NCI-H2196 treated with DMSO at 0.1 percent for 48 hours (cell line): ENCODE measurements around the gene SH2D3A.
"Not testable (repeated sequence)": the region's sequence is repeated elsewhere in the genome, so short reads cannot be mapped to it uniquely, and the experiment has no call there.

ENCODE experiments used
- DNase-seq: peaks from one replicate; lab custom pipeline; 2025; ENCODE audit not compliant: unreplicated experiment; lab: John Stamatoyannopoulos, UW

SH2D3A gene

GRCh38 chr19:6767357-6768235 is at the start of gene SH2D3A:
SH2D3A (minus strand) TSS chr19:6767435; CDS start chr19:6763748, 3,687 bp downstream.
- DNase-seq, result peak; percentile 85

DNA sequence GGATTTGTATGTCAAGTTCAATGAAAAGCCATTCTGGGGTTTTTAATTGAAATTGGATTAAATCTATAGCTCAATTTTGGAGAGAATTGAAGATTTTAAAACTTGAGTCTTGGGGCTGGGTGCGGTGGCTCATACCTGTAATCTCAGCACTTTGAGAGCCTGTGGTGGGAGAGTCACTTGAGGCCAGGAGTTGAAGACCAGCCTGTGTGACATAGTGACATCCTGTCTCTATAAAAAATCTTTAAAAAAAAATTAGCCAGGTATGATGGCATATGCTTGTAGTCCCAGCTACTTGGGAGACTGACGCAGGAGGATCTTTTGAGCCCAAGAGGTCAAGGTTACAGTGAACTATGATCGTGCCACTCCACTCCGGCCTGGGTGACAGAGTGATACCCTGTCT is 46.4 kb upstream of the SH2D3A start:
- no peak for DNase-seq

GRCh38 chr19:6812612-6813011 is 45.4 kb upstream of the SH2D3A start:
- DNase-seq, result no peak

GRCh38 chr19:6811906-6812305 is 44.7 kb upstream of the SH2D3A start:
- no peak for DNase-seq

- DNase-seq, result no peak
These were observed 44.1 kb upstream of the SH2D3A start for GRCh38 chr19:6811378-6811777.

GRCh38 chr19:6809262-6809661 is 42.0 kb upstream of the SH2D3A start:
- DNase-seq, result no peak

GRCh38 chr19:6808494-6808893 is 41.3 kb upstream of the SH2D3A start:
- DNase-seq, result no peak

GRCh38 chr19:6807291-6807690 is 40.1 kb upstream of the SH2D3A start:
- no peak for DNase-seq

- no peak for DNase-seq
These were observed 39.3 kb upstream of the SH2D3A start for GRCh38 chr19:6806488-6806887.

DNA sequence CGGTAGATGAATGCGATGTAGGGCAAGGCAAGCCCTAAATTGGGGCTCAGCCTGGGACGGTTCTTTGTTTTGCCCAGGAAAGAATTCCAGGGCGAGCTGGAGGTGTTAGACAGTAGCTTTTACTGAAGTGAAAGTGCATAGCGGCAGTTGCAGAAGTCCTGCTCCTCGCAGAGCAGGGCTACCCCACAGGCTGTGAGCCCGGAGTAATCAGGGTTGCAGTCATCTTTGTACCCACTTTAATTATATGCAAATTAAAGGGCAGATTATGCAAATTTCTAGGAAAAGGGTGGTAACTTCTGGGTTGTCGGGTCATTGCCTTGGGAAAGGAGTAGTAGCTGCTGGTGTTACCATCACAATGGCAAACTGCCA is 35.8 kb upstream of the SH2D3A start:
- no peak for DNase-seq

- DNase-seq, result no peak
These were observed 35.3 kb upstream of the SH2D3A start for GRCh38 chr19:6802336-6803035.

- DNase-seq, result peak; percentile 68
These were observed 34.4 kb upstream of the SH2D3A start for GRCh38 chr19:6801485-6802086.

- peak; percentile 68 for DNase-seq
These were observed 33.8 kb upstream of the SH2D3A start for GRCh38 chr19:6800991-6801484.

- DNase-seq, result not testable (repeated sequence)
These were observed 33.0 kb upstream of the SH2D3A start for GRCh38 chr19:6800160-6800790.

DNA sequence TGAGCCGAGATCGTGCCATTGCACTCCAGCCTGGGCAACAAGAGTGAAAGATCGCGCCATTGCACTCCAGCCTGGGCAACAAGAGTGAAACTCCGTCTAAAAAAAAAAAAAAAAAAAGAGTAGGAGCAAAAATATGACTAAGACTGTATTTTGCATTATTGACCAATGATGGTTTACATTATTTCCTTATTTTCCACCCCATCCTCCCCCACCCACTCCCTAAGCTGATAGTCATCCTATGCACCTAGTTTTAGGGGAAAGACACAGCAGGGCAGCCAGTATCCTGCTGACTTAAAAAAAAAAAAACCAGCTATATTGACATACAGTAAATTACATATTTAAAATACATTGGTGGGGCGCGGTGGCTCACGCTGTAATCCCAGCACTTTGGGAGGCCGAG is 30.4 kb upstream of the SH2D3A start:
- no peak for DNase-seq

DNA sequence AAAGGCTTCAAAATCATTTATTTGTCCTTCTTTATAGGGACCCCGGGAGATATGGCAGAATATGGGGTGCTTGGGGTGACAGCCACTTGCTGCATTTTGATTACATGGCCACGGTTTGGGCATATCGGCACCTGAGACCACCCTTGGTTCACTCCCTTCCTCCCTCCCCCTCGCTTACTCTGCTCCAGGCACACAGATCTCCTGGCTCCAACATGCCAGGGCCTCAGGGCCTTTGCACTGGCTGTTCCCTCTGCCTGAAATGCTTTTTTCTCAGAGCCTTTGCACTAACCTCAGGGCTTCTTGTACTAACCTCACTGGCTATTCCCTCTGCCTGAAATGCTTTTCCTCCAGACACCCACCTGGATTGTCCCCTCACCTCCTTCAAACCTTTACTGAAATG is 29.0 kb upstream of the SH2D3A start:
- DNase-seq, result no peak

DNA sequence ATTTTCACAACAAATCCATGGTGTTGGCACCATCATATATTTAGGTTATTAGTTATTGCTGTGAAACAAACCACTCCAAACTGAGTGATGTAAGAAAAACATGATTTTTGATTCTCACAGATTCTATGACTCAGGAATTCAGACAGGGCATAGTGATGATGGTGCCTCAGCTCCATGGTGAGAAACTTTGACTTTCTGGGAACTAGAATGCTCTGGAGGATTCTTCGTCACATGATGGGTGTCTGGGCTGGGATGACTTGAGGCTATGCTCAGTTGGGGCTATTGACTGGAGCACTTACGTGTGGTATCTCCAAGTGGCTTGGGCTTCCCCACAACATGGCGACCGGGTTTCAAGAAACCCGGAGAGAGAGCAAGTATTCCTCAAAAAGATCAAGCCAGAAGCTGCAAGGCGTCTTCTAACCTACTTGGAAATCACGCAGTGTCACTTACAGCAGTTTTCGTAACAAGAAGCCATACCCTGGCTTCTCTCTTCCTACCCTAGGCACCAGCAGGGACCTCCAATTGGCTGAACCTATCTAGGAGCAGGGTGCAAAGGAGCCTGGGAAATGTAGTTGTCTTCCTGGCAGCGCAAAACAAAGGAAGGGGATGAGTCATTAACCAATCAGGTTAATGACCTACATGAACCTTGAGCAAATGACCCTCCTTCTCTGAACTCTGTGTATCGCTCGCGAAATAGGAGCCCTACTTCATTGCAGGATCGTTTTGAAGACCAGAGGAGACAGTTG is 27.6 kb upstream of the SH2D3A start:
- no peak for DNase-seq

GRCh38 chr19:6793973-6794372 is 26.7 kb upstream of the SH2D3A start:
- DNase-seq, result no peak

DNA sequence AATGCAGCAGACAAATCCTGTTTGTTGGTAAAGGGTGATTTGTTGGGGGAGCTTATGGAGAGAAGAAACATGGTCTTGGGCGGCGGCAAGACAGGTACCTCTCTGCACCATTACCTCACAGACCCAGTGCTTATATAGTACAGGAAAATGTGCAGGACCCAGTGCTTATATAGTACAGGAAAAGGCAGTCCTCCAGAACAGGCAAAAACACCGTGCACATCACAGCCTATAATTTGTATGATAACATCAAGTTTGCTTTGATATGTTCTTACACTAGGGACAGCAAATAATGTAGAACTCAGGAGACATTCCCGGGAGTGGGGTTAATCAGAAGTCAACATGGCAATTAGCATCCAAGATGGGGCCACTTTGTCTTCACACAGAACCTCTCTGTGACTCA is 26.2 kb upstream of the SH2D3A start:
- DNase-seq, result no peak

DNA sequence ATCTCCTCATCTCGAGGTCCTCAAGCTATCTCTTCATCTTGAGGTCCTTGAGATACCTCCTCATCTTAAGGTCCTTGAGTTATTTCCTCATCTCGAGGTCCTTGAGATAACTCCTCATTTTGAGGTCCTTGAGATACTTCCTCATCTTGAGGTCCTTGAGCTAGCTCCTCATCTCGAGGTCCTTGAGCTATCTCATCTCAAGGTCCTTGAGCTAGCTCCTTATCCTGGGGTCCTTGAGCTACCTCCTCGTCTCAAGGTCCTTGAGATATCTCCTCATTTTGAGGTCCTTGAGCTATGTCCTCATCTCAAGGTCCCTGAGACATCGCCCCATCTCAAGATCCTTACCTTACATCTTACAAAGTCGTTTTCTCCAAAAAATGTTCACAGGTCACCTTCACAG is 24.0 kb upstream of the SH2D3A start:
- DNase-seq, result no peak
